Stimulated activated CD8-positive, alpha-beta memory T cell treated with anti-CD3 and anti-CD28 coated beads, Interleukin-15, amount 100 ng/mL, for 24 hours (primary cell): ENCODE measurements around the gene FREM3.

Experiments
- DNase-seq: peaks from one replicate; pipeline ENCODE4 v3.0.0-alpha.2; 2020; ENCODE audit warnings: low read depth

The FREM3 gene

DNA sequence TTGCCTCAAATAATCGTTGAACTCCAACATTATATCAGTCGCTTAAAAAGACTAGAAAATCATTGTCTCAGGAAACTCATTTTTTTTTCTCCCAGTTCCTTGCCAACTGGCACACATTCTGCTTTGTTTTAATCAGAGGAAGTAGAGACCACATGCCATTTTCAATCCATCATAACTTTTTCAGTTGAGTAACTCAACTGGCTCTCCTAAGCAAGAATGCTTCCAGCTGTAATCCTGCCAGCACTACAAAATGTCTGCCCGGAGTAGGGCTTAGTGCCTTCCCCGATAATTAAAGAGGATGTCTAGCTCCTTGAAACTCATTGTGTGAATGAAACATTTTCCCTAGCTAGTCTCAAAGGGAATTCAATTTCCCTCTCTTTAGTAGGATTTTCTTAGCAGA, 33.0 kb downstream of the FREM3 start:
- no peak for DNase-seq

DNA sequence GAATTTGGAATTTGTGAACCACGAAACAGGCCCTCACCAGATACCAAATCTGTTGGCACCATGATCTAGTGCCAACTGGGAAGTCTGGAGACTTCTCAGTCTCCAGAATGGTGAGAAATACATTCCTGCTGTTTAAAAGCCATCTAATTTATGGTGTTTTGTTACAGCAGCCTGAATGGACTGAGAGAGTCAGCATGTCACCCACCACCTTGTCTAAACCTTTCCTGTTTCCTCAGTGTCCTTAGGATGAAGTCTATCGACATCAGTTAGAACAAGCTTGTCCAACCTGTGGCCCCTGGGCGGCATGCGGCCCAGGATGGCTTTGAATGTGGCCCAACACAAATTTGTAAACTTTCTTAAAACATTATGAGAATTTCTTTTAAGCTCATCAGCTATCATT, 42.1 kb downstream of the FREM3 start:
- no peak for DNase-seq

DNA sequence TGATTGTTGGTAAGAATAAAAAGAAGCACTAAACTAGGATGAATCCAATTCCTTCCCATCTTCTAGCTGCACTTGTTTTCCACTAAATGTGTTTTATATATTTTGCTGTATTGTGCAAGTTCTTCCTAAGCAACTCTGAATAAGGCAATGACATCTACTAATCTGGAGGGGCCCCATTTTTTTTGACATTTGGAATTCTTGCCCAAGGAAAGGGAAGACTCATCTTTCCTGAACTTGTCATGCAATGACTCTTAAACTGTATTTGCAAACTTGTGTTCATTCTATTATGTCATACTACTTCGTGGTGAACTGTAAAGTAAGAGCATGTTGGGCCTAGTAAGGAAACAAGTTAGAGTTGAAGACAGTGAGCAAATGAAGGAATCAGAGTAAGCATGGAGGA, 45.9 kb downstream of the FREM3 start:
- no peak for DNase-seq

- DNase-seq: no peak
Measured at GRCh38 chr4:143653031-143653430, 47.4 kb downstream of the FREM3 start.

GRCh38 chr4:143643399-143643798, 57.1 kb downstream of the FREM3 start:
- DNase-seq: no peak

DNA sequence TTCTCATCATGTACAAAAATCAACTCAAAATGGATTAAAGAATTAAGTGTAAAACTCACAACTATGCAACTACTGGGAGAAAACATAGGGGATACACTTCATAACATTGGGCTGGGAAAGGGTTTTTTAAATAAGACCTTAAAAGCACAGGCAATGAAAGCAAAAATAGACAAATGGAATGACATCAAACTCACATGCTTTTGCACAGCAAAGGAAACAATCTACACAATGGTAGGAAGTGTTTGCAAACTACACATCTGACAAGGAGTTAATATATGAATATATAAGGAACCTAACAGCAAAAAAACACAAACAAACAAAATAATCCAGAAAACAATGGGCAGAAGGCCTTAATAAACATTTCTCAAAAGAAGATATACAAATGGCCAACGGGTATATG, 57.9 kb downstream of the FREM3 start:
- DNase-seq: no peak

GRCh38 chr4:143641361-143641760, 59.1 kb downstream of the FREM3 start:
- DNase-seq: no peak

- DNase-seq: no peak
Measured at GRCh38 chr4:143634763-143635162, 65.7 kb downstream of the FREM3 start.

DNA sequence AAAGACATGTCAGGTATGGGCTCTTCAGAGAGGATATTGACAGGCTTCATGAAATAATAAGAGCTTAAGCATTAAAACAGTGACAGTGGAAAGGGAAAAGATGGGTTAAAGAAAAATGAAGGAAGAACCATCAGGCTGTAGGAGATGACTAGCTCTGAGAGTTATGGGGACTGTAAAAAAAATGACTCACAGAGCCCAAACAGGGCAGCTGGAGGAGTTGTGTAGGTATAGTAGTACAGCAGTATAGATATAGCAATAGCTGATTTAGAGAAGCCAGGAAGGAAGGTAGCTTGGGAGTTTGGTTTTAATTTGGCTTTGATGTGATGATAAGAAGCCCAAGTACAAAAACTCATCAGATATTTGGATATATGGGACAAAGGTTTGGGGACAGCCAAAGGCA, 66.6 kb downstream of the FREM3 start:
- no peak for DNase-seq

DNA sequence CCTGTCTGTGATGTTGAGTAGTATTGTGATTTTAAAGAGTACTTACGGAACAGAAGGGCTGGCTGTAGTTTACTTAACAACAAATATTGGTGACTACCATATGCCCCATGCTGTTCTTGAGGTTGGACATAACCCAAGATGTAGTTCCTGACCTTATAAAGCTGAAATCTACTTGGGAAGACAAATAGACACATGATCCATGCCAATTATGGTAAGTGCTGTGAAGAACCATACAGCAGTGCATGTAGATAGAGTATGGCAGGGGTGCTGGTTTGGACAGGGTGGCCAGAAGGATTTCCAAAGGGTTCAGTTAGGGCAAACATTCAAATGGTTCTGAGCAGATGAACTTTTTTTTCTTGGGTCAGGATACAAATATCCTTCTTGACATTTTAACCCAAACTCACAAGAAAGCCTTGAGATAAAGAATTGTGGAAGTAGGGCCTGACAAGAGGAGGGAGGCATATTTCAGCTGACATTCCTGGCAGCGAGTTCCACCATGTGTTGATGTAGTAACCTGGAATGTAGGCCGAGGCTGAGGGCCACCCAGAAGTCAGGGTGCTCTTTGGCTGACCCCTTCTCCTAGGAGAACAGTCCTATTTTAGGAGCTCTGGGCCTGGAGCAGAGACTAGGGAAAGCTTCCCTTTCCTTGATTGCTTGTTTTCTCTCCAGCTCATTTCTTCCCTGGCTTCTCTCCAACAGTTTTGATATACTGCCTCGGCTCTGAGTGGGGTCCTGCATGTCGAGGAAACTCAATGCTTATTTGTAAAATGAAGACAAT, 74.2 kb downstream of the FREM3 start:
- DNase-seq: no peak

- DNase-seq: no peak
Measured at GRCh38 chr4:143625632-143626031, 74.8 kb downstream of the FREM3 start.

DNA sequence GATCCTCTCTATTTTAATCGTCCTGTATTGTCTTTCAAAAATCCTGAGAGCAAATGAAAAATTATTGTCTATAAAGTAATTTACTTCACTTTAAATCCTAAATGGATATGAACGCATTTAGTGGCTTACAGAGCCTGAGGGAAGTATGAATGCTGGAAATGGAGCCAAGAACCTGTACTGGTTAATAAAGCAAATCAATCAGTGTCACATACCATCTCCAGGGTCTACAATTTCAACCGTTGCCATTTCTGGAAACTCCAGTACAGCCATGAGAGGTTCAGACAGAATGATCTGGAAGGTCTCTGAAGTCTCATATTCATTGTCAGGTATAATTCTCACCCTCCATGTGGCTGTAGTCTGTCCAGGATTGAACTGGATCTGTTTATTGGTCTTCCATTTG, 76.6 kb downstream of the FREM3 start:
- no peak for DNase-seq

GRCh38 chr4:143618811-143619210, 81.7 kb downstream of the FREM3 start:
- no peak for DNase-seq

GRCh38 chr4:143617994-143618679, 82.3 kb downstream of the FREM3 start:
- no peak for DNase-seq

DNA sequence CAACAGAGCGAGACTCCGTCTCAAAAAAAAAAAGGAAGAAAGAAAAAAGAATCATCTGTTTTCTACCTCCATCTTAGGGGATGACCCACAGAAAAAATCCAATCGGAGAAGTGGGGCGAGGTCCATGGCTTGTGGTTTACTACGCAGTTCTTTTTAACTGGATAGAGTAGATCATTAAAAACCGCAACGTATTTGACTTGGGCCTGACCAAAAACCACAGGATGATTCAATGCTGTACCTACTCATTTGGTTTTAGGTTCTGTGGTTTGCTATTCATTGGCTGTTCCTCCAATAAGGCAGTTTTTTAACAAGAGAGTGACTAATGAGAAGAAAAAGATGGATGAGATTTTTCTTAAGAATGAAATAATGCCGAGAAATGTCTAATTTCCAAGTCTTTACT, 83.7 kb downstream of the FREM3 start:
- no peak for DNase-seq

GRCh38 chr4:143609492-143609891, 91.0 kb downstream of the FREM3 start:
- DNase-seq: no peak

DNA sequence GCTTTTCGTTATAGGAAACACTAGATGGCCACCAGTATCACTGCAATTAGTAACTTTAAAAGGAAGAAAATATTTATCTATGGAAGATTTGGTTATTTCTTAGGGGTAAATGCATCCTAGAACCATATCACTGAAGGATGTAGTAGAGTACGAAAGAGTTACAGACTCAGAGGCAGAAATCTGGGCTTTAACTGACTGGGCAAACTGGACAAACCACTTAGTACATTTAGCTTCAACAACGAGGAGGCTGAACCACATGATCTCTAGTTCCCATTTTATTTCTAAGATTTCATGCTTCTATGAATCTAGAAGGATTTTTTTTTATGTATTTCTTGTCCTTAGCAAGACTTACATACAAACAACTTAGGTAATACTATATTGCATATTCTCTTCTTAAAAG, 94.0 kb downstream of the FREM3 start:
- no peak for DNase-seq

DNA sequence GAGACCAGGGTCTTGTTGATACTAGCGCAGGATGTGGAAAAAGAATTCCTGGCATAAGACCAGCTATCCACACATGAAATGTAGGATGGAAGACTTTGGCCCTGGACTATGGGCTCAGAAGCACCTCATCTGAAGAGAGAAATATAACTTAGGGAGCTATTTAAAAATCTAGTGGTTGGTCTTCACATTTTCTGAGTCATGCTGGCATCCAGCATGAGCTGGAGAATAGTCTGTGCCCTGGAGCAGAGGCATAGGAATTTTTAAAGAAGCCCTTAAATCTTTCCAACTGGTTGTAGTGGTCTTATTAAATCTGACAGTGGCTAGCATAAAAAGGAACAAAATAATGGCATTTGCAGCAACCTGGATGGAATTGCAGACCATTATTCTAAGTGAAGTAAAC, 100.6 kb downstream of the FREM3 start:
- DNase-seq: no peak

DNA sequence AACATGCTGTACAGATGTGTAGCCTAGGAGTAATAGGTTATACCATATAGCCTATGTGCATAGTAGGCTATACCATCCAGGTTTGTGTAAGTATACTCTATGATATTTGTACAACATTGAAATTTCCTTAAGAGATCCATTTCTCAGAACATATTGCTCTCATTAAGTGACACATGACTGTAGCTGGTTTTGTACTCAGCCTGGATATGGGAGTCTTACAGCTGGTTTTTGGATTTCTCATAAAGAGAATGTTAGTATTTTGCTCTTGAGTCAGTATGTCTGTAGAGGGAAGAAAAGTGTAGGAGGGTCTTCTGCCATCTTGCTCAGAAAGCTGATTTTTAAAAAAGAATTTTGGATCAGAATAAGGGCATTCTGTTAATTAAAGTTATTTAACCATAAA, 101.7 kb downstream of the FREM3 start:
- DNase-seq: no peak

- no peak for DNase-seq
Measured at GRCh38 chr4:143597276-143597675, 103.2 kb downstream of the FREM3 start.

GRCh38 chr4:143587703-143588102, 112.8 kb downstream of the FREM3 start:
- DNase-seq: no peak

DNA sequence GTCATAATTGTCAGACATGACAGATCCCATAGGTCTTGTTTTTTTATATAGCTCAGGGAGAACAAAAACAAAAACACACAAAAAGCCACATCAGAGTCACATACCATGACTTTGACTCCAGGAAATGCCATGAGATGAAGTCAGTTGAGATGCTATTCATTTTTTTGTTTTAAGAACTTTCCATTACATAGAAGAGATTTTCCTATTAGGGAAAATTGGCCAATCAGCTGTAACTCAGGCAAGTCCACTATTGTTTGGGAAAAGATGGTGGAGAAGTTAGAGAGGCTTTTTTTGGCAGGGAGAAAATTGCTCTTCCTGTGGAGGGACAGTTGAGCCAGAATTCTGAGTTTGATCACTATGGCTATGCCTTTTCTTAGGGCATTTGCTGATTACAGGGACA, 114.4 kb downstream of the FREM3 start:
- no peak for DNase-seq

DNA sequence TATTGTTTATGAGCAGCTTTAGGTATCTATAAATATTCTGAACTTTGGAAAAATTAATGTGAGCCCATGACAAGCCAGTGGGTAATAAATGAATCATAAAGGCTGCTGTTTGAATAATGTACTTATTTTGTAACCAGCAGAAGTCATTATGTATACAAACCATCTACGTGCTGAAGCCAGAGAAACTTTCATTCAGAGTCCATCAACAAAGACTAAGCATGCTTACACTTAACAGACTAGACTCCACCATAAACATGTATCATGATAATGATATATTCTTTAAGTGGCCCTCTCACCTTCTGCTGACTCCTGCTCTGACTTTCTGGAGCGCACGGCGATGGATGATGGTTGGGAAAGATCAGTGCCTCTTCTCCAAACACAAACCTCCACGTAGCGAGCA, 114.9 kb downstream of the FREM3 start:
- no peak for DNase-seq
